ENCODE measurements around the gene POMP. TPM values are rescaled to one million over a fixed set of nuclear protein-coding genes. Genes with fewer than 3 reads are reported as not detected.
"Not testable (repeated sequence)": the region's sequence is repeated elsewhere in the genome, so short reads cannot be mapped to it uniquely, and the experiment has no call there.

POMP gene
- polyA plus RNA-seq, 1 of the 3 experiments (the other 2 are of a cell fraction), result 37.1 TPM

DNA sequence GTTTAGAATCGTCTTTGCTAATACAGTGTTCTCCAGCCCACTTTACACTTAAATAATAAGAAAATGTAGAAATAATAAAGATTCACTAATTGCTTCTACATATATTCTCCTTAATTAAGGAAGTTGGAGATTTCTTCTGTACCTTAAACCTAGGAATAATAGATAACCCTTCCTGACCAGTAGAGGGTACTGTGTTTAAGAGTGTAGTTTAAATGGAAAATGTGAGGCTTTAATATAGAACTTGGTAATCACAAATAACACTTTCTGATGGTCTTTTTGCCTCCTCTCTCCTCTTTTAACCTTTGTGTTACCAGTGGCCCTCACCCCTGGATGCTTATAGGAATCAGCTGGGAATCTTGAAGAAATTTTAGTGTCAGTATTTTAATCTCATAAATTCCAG, 20.7 kb downstream of the POMP start:
- peak; percentile 27; the same call in 1 of the 2 replicates for TF ChIP-seq SMC3 (IDR thresholded peaks at IDR 0.05; ENCODE audit: low read depth, low read length)
- no peak for TF ChIP-seq SIN3A (IDR thresholded peaks at IDR 0.05; ENCODE audit: borderline replicate concordance, low read depth, low read length)
- TF ChIP-seq, protein P1, sequence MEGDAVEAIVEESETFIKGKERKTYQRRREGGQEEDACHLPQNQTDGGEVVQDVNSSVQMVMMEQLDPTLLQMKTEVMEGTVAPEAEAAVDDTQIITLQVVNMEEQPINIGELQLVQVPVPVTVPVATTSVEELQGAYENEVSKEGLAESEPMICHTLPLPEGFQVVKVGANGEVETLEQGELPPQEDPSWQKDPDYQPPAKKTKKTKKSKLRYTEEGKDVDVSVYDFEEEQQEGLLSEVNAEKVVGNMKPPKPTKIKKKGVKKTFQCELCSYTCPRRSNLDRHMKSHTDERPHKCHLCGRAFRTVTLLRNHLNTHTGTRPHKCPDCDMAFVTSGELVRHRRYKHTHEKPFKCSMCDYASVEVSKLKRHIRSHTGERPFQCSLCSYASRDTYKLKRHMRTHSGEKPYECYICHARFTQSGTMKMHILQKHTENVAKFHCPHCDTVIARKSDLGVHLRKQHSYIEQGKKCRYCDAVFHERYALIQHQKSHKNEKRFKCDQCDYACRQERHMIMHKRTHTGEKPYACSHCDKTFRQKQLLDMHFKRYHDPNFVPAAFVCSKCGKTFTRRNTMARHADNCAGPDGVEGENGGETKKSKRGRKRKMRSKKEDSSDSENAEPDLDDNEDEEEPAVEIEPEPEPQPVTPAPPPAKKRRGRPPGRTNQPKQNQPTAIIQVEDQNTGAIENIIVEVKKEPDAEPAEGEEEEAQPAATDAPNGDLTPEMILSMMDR (IDR thresholded peaks at IDR 0.05), result peak; percentile 63
- 0 out of 2 replicates have a peak, but pooled peaks have one; percentile 8 for TF ChIP-seq RAD21 (IDR thresholded peaks at IDR 0.05; ENCODE audit: low read length)

DNA sequence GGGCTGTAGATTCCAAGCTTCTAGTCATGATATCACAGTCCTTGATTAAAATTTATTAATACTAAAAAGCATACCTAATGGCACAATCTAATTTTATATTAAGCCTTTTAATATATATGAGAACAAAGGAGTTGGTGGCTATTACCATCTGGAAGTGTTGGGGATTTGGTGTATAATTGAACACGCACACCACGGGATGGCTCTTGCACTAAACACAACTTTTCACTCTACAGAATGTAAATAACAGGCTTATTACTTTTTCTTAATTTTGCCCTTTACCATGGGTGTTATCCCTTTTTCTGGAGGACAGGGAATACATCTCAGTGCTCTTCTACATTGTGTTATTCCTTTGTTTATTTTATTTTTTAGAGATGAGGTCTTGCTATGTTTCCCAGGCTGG, 21.6 kb downstream of the POMP start:
- no peaks in the 10 kb centered on the region for H3K27me3 ChIP-seq (ENCODE audit: insufficient read depth)
- no peaks in the 10 kb centered on the region for H3K79me2 ChIP-seq (ENCODE audit: insufficient read depth)
- no peak overlapping the region for H3K4me3 ChIP-seq (ENCODE audit: low read depth in 2 of 2, low read length in 1 of 2)
- no peak overlapping the region for H3K9ac ChIP-seq
- H3K9me2 ChIP-seq, result no peaks in the 10 kb centered on the region
- no peaks in the 10 kb centered on the region for H3K9me3 ChIP-seq
- ChIA-PET POLR2A (interaction anchor here (0.6 kb wide), 1 partner anchor 8 kb away, joined by 3 read pairs; no protein-coding TSS in a partner anchor), CTCF (interaction anchor here (0.6 to 1.3 kb wide), 4 partner anchors 138 to 801 kb away, joined by 3 read pairs; no protein-coding TSS in a partner anchor)
- H3K4me2 ChIP-seq, result no peak overlapping the region
- no peak for DNase-seq
- no peaks in the 10 kb centered on the region for H4K20me1 ChIP-seq (ENCODE audit: insufficient read depth)
- no peak overlapping the region for H3K27ac ChIP-seq (ENCODE audit: low read depth in 2 of 2, low read length in 1 of 2)
- peaks cover 38 to 39% of the 10 kb centered on the region in 2 experiments for H3K36me3 ChIP-seq (replicated peaks in 1 of 2; ENCODE audit: control insufficient read depth in 1 of 2, insufficient read depth in 2 of 2, low read length in 1 of 2)
- no peak overlapping the region for H2AFZ ChIP-seq (ENCODE audit: low read depth)
- H3K4me1 ChIP-seq (ENCODE audit: control insufficient read depth in 1 of 2, insufficient read depth in 2 of 2, low read depth in 1 of 2, low read length in 1 of 2), result no peaks in the 10 kb centered on the region
- peaks cover 29% of the 10 kb centered on the region for H3F3A ChIP-seq (replicated peaks; ENCODE audit: insufficient read depth)
- 76% methylated on average over 2 of the region's 2 CpGs for WGBS (ENCODE audit: low lambda C conversion rate)
- TF ChIP-seq MXI1 (IDR thresholded peaks at IDR 0.05; ENCODE audit: low read depth, low read length), result no peak
- TF ChIP-seq POLR2AphosphoS5 (IDR thresholded peaks at IDR 0.05; ENCODE audit: low read depth, low read length), result no peak
- no peak for TF ChIP-seq NRF1 (IDR thresholded peaks at IDR 0.05; ENCODE audit: low read depth, low read length)
- TF ChIP-seq, protein P2, sequence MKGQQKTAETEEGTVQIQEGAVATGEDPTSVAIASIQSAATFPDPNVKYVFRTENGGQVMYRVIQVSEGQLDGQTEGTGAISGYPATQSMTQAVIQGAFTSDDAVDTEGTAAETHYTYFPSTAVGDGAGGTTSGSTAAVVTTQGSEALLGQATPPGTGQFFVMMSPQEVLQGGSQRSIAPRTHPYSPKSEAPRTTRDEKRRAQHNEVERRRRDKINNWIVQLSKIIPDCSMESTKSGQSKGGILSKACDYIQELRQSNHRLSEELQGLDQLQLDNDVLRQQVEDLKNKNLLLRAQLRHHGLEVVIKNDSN (IDR thresholded peaks at IDR 0.05; ENCODE audit: borderline replicate concordance, low read depth), result no peak
- no peak for TF ChIP-seq FOXJ3 (CRISPR knock-in tag; IDR thresholded peaks at IDR 0.05)
- TF ChIP-seq, protein P3, sequence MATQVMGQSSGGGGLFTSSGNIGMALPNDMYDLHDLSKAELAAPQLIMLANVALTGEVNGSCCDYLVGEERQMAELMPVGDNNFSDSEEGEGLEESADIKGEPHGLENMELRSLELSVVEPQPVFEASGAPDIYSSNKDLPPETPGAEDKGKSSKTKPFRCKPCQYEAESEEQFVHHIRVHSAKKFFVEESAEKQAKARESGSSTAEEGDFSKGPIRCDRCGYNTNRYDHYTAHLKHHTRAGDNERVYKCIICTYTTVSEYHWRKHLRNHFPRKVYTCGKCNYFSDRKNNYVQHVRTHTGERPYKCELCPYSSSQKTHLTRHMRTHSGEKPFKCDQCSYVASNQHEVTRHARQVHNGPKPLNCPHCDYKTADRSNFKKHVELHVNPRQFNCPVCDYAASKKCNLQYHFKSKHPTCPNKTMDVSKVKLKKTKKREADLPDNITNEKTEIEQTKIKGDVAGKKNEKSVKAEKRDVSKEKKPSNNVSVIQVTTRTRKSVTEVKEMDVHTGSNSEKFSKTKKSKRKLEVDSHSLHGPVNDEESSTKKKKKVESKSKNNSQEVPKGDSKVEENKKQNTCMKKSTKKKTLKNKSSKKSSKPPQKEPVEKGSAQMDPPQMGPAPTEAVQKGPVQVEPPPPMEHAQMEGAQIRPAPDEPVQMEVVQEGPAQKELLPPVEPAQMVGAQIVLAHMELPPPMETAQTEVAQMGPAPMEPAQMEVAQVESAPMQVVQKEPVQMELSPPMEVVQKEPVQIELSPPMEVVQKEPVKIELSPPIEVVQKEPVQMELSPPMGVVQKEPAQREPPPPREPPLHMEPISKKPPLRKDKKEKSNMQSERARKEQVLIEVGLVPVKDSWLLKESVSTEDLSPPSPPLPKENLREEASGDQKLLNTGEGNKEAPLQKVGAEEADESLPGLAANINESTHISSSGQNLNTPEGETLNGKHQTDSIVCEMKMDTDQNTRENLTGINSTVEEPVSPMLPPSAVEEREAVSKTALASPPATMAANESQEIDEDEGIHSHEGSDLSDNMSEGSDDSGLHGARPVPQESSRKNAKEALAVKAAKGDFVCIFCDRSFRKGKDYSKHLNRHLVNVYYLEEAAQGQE (IDR thresholded peaks at IDR 0.05; ENCODE audit: low read depth, low read length), result no peak
- no peak for TF ChIP-seq EP300 (IDR thresholded peaks at IDR 0.05; ENCODE audit: borderline replicate concordance in 1 of 2, low read depth in 1 of 2, low read length in 1 of 2)
- TF ChIP-seq TCF12 (IDR thresholded peaks at IDR 0.05), result no peak
- TF ChIP-seq TAF1 (IDR thresholded peaks at IDR 0.05; ENCODE audit: borderline replicate concordance, low read depth, low read length), result no peak
- no peak for TF ChIP-seq JUND (IDR thresholded peaks at IDR 0.05)
- TF ChIP-seq, protein P4, sequence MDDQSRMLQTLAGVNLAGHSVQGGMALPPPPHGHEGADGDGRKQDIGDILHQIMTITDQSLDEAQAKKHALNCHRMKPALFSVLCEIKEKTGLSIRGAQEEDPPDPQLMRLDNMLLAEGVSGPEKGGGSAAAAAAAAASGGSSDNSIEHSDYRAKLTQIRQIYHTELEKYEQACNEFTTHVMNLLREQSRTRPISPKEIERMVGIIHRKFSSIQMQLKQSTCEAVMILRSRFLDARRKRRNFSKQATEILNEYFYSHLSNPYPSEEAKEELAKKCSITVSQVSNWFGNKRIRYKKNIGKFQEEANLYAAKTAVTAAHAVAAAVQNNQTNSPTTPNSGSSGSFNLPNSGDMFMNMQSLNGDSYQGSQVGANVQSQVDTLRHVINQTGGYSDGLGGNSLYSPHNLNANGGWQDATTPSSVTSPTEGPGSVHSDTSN (IDR thresholded peaks at IDR 0.05), result no peak
- no peak for TF ChIP-seq RAD21 (IDR thresholded peaks at IDR 0.05; ENCODE audit: low read length)

More for the DNA sequence above, 20.7 kb downstream of the POMP start:
- no peaks in the 10 kb centered on the region for H3K9me3 ChIP-seq
- no peaks in the 10 kb centered on the region for H3K9me2 ChIP-seq
- ChIA-PET POLR2A (no interaction called here), CTCF (interaction anchor here (0.6 to 1.3 kb wide), 5 partner anchors 43 to 616 kb away, joined by 3 to 5 read pairs (median 3); no protein-coding TSS in a partner anchor)
- H3K27ac ChIP-seq (ENCODE audit: low read depth in 2 of 2, low read length in 1 of 2), result no peak overlapping the region
- peaks cover 40 to 41% of the 10 kb centered on the region in 2 experiments for H3K36me3 ChIP-seq (replicated peaks in 1 of 2; ENCODE audit: control insufficient read depth in 1 of 2, insufficient read depth in 2 of 2, low read length in 1 of 2)
- no peak overlapping the region for H3K4me2 ChIP-seq
- WGBS (ENCODE audit: low lambda C conversion rate), result 88% methylated on average over 1 of the region's 1 CpG
- H3K27me3 ChIP-seq (ENCODE audit: insufficient read depth), result no peaks in the 10 kb centered on the region
- H3K9ac ChIP-seq, result no peak overlapping the region
- no peak overlapping the region for H2AFZ ChIP-seq (ENCODE audit: low read depth)
- no peaks in the 10 kb centered on the region; the same call in 1 of the 2 replicates for H3K79me2 ChIP-seq (ENCODE audit: insufficient read depth)
- no peak for DNase-seq
- no peak overlapping the region for H3K4me3 ChIP-seq (ENCODE audit: low read depth in 2 of 2, low read length in 1 of 2)
- H3F3A ChIP-seq (replicated peaks; ENCODE audit: insufficient read depth), result peaks cover 29% of the 10 kb centered on the region
- no peaks in the 10 kb centered on the region for H4K20me1 ChIP-seq (ENCODE audit: insufficient read depth)
- no peaks in the 10 kb centered on the region for H3K4me1 ChIP-seq (ENCODE audit: control insufficient read depth in 1 of 2, insufficient read depth in 2 of 2, low read depth in 1 of 2, low read length in 1 of 2)

DNA sequence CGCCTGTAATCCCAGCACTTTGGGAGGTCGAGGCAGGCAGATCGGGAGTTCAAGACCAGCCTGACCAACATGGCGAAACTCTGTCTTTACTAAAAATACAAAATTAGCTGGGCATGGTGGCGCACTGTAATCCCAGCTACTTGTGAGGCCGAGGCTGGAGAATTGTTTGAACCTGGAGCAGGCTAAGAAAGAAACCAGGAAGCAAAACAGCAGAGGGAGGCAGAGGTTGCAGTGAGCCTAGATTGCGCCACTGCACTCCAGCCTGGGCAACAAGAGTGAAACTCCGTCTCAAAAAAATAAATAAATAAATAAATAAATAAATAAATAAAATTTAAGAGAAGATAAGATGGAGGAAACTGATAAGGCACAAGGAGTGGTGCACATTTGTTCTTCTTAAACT, 24.2 kb downstream of the POMP start:
- POLR2A ChIA-PET; CTCF ChIA-PET; H3K4me2 ChIP-seq; H3K9me2 ChIP-seq; H4K20me1 ChIP-seq (ENCODE audit: insufficient read depth); H2AFZ ChIP-seq (ENCODE audit: low read depth); DNase-seq; H3K4me1 ChIP-seq (ENCODE audit: control insufficient read depth in 1 of 2, insufficient read depth in 2 of 2, low read depth in 1 of 2, low read length in 1 of 2); H3K9ac ChIP-seq; H3K9me3 ChIP-seq; H3K27me3 ChIP-seq (ENCODE audit: insufficient read depth); H3K79me2 ChIP-seq (ENCODE audit: insufficient read depth); H3K4me3 ChIP-seq (ENCODE audit: low read depth in 2 of 2, low read length in 1 of 2); H3K27ac ChIP-seq (ENCODE audit: low read depth in 2 of 2, low read length in 1 of 2): not testable (repeated sequence)
- whole genome bisulfite sequencing (ENCODE audit: low lambda C conversion rate), result 84% methylated on average over 8 of the region's 8 CpGs
- Histone ChIP-seq H3K36me3 (replicated peaks in 1 of 2; ENCODE audit: control insufficient read depth in 1 of 2, insufficient read depth in 2 of 2, low read length in 1 of 2) (peaks cover 15 to 20% of the 10 kb centered on the region in 2 experiments), H3F3A (replicated peaks; ENCODE audit: insufficient read depth) (peaks cover 20% of the 10 kb centered on the region)

Measured in SK-N-SH (cell line).